Measurements from ENCODE around the gene ZNF511.

The ZNF511 gene

DNA sequence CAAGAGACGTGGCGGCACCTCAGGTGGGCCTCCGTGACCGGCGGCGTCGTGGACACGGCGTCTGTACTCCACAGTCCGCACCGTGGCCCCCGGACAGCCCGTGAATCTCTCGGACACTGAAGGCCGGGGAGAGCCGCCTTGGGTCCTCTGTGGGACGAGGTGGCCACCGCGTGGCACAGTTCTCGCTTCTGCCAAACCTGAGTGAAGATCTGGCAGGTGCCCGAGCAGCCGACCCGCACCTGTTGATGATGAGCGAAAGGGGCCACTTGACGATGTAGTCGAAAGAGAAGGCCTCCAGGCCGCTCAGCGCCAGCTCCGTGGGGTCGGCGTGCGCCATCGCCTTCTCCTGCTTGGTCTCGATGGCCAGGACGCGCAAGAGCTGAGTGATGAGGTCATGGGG lies 23.5 kb upstream of the ZNF511 start:
- peaks cover 49% of the 10 kb centered on the region for H3K36me3 Mint-ChIP-seq (ENCODE audit: insufficient read depth)
- no peak for ATAC-seq (replicated peaks; ENCODE audit: extremely low read depth, poor library complexity, severe bottlenecking)

GRCh38 chr10:133286366-133286765 lies 22.3 kb upstream of the ZNF511 start:
- H3K9me3 Mint-ChIP-seq = no peaks in the 10 kb centered on the region
- no peak overlapping the region for H3K27ac Mint-ChIP-seq (ENCODE audit: low read depth)
- H3K4me3 Mint-ChIP-seq = no peak overlapping the region
- no peaks in the 10 kb centered on the region for H3K27me3 Mint-ChIP-seq
- no peak for DNase-seq (ENCODE audit: low spot score in 2 of 2)
- ATAC-seq (replicated peaks; ENCODE audit: extremely low read depth, poor library complexity, severe bottlenecking) = no peak
- peaks cover 6% of the 10 kb centered on the region for H3K4me1 Mint-ChIP-seq
- peaks cover 47% of the 10 kb centered on the region for H3K36me3 Mint-ChIP-seq (ENCODE audit: insufficient read depth)

More for the DNA sequence above, 23.5 kb upstream of the ZNF511 start:
- no peak for DNase-seq (ENCODE audit: low spot score in 2 of 2)
- Mint-ChIP-seq H3K4me1 (peaks cover 6% of the 10 kb centered on the region), H3K9me3 (no peaks in the 10 kb centered on the region), H3K27me3 (no peaks in the 10 kb centered on the region), H3K4me3 (no peak overlapping the region), H3K27ac (ENCODE audit: low read depth) (no peak overlapping the region)

GRCh38 chr10:133287832-133288500 lies 20.7 kb upstream of the ZNF511 start:
- H3K36me3 Mint-ChIP-seq (ENCODE audit: insufficient read depth) = peaks cover 46% of the 10 kb centered on the region
- ATAC-seq (replicated peaks; ENCODE audit: extremely low read depth, poor library complexity, severe bottlenecking) (no peak), DNase-seq (ENCODE audit: low spot score in 2 of 2) (no peak)
- H3K4me3 Mint-ChIP-seq = no peak overlapping the region
- H3K27ac Mint-ChIP-seq (ENCODE audit: low read depth) = no peak overlapping the region
- peaks cover 6% of the 10 kb centered on the region for H3K4me1 Mint-ChIP-seq
- H3K9me3 Mint-ChIP-seq = no peaks in the 10 kb centered on the region
- H3K27me3 Mint-ChIP-seq = no peaks in the 10 kb centered on the region

- peaks cover 37% of the 10 kb centered on the region for H3K36me3 Mint-ChIP-seq (ENCODE audit: insufficient read depth)
- DNase-seq (ENCODE audit: low spot score in 2 of 2) (no peak), ATAC-seq (replicated peaks; ENCODE audit: extremely low read depth, poor library complexity, severe bottlenecking) (no peak)
- no peak overlapping the region for H3K27ac Mint-ChIP-seq (ENCODE audit: low read depth)
- H3K9me3 Mint-ChIP-seq = no peaks in the 10 kb centered on the region
- no peak overlapping the region for H3K4me3 Mint-ChIP-seq
- H3K27me3 Mint-ChIP-seq = no peaks in the 10 kb centered on the region
- H3K4me1 Mint-ChIP-seq = peaks cover 6% of the 10 kb centered on the region
These were observed 19.0 kb upstream of the ZNF511 start for GRCh38 chr10:133289761-133290160.

GRCh38 chr10:133292919-133293809 lies 15.6 kb upstream of the ZNF511 start:
- no peaks in the 10 kb centered on the region for H3K27me3 Mint-ChIP-seq
- no peak overlapping the region for H3K4me3 Mint-ChIP-seq
- DNase-seq (ENCODE audit: low spot score in 2 of 2) (no peak), ATAC-seq (replicated peaks; ENCODE audit: extremely low read depth, poor library complexity, severe bottlenecking) (no peak)
- no peaks in the 10 kb centered on the region for H3K9me3 Mint-ChIP-seq
- H3K4me1 Mint-ChIP-seq = no peaks in the 10 kb centered on the region
- H3K36me3 Mint-ChIP-seq (ENCODE audit: insufficient read depth) = peaks cover 44% of the 10 kb centered on the region
- no peak overlapping the region for H3K27ac Mint-ChIP-seq (ENCODE audit: low read depth)

GRCh38 chr10:133293810-133294119 lies 14.9 kb upstream of the ZNF511 start:
- H3K9me3 Mint-ChIP-seq = no peaks in the 10 kb centered on the region
- no peak overlapping the region for H3K27ac Mint-ChIP-seq (ENCODE audit: low read depth)
- DNase-seq (ENCODE audit: low spot score in 2 of 2) = no peak
- H3K4me3 Mint-ChIP-seq = no peak overlapping the region
- H3K27me3 Mint-ChIP-seq = no peaks in the 10 kb centered on the region
- H3K4me1 Mint-ChIP-seq = no peaks in the 10 kb centered on the region
- no peak for ATAC-seq (replicated peaks; ENCODE audit: extremely low read depth, poor library complexity, severe bottlenecking)
- peaks cover 47% of the 10 kb centered on the region for H3K36me3 Mint-ChIP-seq (ENCODE audit: insufficient read depth)

- H3K4me3 Mint-ChIP-seq = no peak overlapping the region
- ATAC-seq (replicated peaks; ENCODE audit: extremely low read depth, poor library complexity, severe bottlenecking) (no peak), DNase-seq (ENCODE audit: low spot score in 2 of 2) (no peak)
- H3K27ac Mint-ChIP-seq (ENCODE audit: low read depth) = no peak overlapping the region
- no peaks in the 10 kb centered on the region for H3K9me3 Mint-ChIP-seq
- H3K36me3 Mint-ChIP-seq (ENCODE audit: insufficient read depth) = peaks cover 47% of the 10 kb centered on the region
- H3K4me1 Mint-ChIP-seq = no peaks in the 10 kb centered on the region
- no peaks in the 10 kb centered on the region for H3K27me3 Mint-ChIP-seq
These were observed 14.5 kb upstream of the ZNF511 start for GRCh38 chr10:133294189-133294588.

- Mint-ChIP-seq H3K36me3 (ENCODE audit: insufficient read depth) (peaks cover 51% of the 10 kb centered on the region), H3K27ac (ENCODE audit: low read depth) (no peak overlapping the region), H3K9me3 (no peaks in the 10 kb centered on the region), H3K27me3 (no peaks in the 10 kb centered on the region), H3K4me1 (peaks cover 2% of the 10 kb centered on the region), H3K4me3 (no peak overlapping the region)
- ATAC-seq (replicated peaks; ENCODE audit: extremely low read depth, poor library complexity, severe bottlenecking) = no peak
- no peak for DNase-seq (ENCODE audit: low spot score in 2 of 2)
These were observed 13.0 kb upstream of the ZNF511 start for GRCh38 chr10:133295426-133296320.

- peaks cover 58% of the 10 kb centered on the region for H3K36me3 Mint-ChIP-seq (ENCODE audit: insufficient read depth)
- peaks cover 6% of the 10 kb centered on the region for H3K4me1 Mint-ChIP-seq
- ATAC-seq (replicated peaks; ENCODE audit: extremely low read depth, poor library complexity, severe bottlenecking) = no peak
- DNase-seq (ENCODE audit: low spot score in 2 of 2) = no peak
- no peak overlapping the region for H3K27ac Mint-ChIP-seq (ENCODE audit: low read depth)
- H3K27me3 Mint-ChIP-seq = no peaks in the 10 kb centered on the region
- no peak overlapping the region for H3K4me3 Mint-ChIP-seq
- no peaks in the 10 kb centered on the region for H3K9me3 Mint-ChIP-seq
These were observed 11.2 kb upstream of the ZNF511 start for GRCh38 chr10:133297504-133297903.

DNA sequence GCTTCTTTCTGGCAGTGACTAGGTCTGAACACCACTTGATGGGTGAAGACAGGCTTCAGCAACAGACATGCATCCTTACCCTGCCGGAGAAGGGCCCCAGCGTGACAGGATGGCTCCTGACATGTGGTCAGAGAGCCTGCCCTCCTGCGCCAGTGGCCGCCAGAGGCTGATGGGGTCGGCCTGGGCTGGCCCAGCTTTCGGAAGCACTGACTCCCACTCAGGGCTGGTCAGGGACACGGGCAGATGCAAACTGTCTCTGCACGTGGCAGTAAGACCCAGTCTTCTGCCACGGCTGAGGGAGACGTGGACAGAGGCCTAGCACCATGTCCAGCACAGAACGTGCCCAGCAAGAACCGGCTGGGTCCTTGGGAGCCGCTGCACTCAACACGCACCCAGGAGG lies 10.2 kb upstream of the ZNF511 start:
- Mint-ChIP-seq H3K36me3 (ENCODE audit: insufficient read depth) (peaks cover 60% of the 10 kb centered on the region), H3K4me1 (peaks cover 7% of the 10 kb centered on the region), H3K27me3 (no peaks in the 10 kb centered on the region), H3K9me3 (no peaks in the 10 kb centered on the region), H3K27ac (ENCODE audit: low read depth) (peak overlapping the region; percentile 57), H3K4me3 (no peak overlapping the region)
- no peak for DNase-seq (ENCODE audit: low spot score in 2 of 2)
- ATAC-seq (replicated peaks; ENCODE audit: extremely low read depth, poor library complexity, severe bottlenecking) = no peak

- peaks cover 59% of the 10 kb centered on the region for H3K36me3 Mint-ChIP-seq (ENCODE audit: insufficient read depth)
- no peaks in the 10 kb centered on the region for H3K27me3 Mint-ChIP-seq
- H3K4me1 Mint-ChIP-seq = peaks cover 15% of the 10 kb centered on the region
- no peaks in the 10 kb centered on the region for H3K9me3 Mint-ChIP-seq
- DNase-seq (ENCODE audit: low spot score in 2 of 2) (no peak), ATAC-seq (replicated peaks; ENCODE audit: extremely low read depth, poor library complexity, severe bottlenecking) (no peak)
- no peak overlapping the region for H3K4me3 Mint-ChIP-seq
- no peak overlapping the region for H3K27ac Mint-ChIP-seq (ENCODE audit: low read depth)
These were observed 9.5 kb upstream of the ZNF511 start for GRCh38 chr10:133299224-133299623.

GRCh38 chr10:133299738-133300137 lies 9.0 kb upstream of the ZNF511 start:
- H3K36me3 Mint-ChIP-seq (ENCODE audit: insufficient read depth) = peaks cover 57% of the 10 kb centered on the region
- H3K27ac Mint-ChIP-seq (ENCODE audit: low read depth) = no peak overlapping the region
- H3K27me3 Mint-ChIP-seq = no peaks in the 10 kb centered on the region
- no peak for DNase-seq (ENCODE audit: low spot score in 2 of 2)
- no peak for ATAC-seq (replicated peaks; ENCODE audit: extremely low read depth, poor library complexity, severe bottlenecking)
- H3K4me1 Mint-ChIP-seq = peaks cover 17% of the 10 kb centered on the region
- no peak overlapping the region for H3K4me3 Mint-ChIP-seq
- H3K9me3 Mint-ChIP-seq = no peaks in the 10 kb centered on the region

All from central memory CD8-positive, alpha-beta T cell (primary cell).